Measurements from ENCODE around the gene DUSP9.
A peak's percentile ranks its signal among the peaks of the same experiment; 100 is the strongest.
"Not testable (repeated sequence)": the region's sequence is repeated elsewhere in the genome, so short reads cannot be mapped to it uniquely, and the experiment has no call there.

The DUSP9 gene

GRCh38 chrX:153687121-153688039 is 40.4 kb downstream of the DUSP9 start, which contains the start of gene SLC6A8:
Gene SLC6A8, plus strand, starts transcription at chrX:153687926. Its CDS starts 649 bp downstream, at chrX:153688575.
- peak within 1 kb of the TSS; percentile 46 for H3K4me3 ChIP-seq (ENCODE audit: low read depth, low read length)
- TF ChIP-seq CTCF (IDR thresholded peaks at IDR 0.05; ENCODE audit: control insufficient read depth, extremely low read depth, insufficient read depth), result peak; percentile 37; the same call in 1 of the 2 replicates
- no peak for DNase-seq (ENCODE audit: low read depth)

GRCh38 chrX:153688071-153688470 is 41.1 kb downstream of the DUSP9 start:
- DNase-seq (ENCODE audit: low read depth), result no peak
- no peak overlapping the region for H3K4me3 ChIP-seq (ENCODE audit: low read depth, low read length)
- no peak for TF ChIP-seq CTCF (IDR thresholded peaks at IDR 0.05; ENCODE audit: control insufficient read depth, extremely low read depth, insufficient read depth)

GRCh38 chrX:153688506-153688905 is 41.5 kb downstream of the DUSP9 start:
- no peak for TF ChIP-seq CTCF (IDR thresholded peaks at IDR 0.05; ENCODE audit: control insufficient read depth, extremely low read depth, insufficient read depth)
- peak overlapping the region; percentile 46 for H3K4me3 ChIP-seq (ENCODE audit: low read depth, low read length)
- no peak for DNase-seq (ENCODE audit: low read depth)

- no peak for TF ChIP-seq CTCF (IDR thresholded peaks at IDR 0.05; ENCODE audit: control insufficient read depth, extremely low read depth, insufficient read depth)
- H3K4me3 ChIP-seq (ENCODE audit: low read depth, low read length), result peak overlapping the region; percentile 56
- DNase-seq (ENCODE audit: low read depth), result no peak
Measured at GRCh38 chrX:153688911-153689590, 42.0 kb downstream of the DUSP9 start.

- H3K4me3 ChIP-seq (ENCODE audit: low read depth, low read length), result peak overlapping the region; percentile 56
- no peak for DNase-seq (ENCODE audit: low read depth)
- TF ChIP-seq CTCF (IDR thresholded peaks at IDR 0.05; ENCODE audit: control insufficient read depth, extremely low read depth, insufficient read depth), result no peak
Measured at GRCh38 chrX:153689654-153690465, 42.9 kb downstream of the DUSP9 start.

GRCh38 chrX:153690466-153690865 is 43.5 kb downstream of the DUSP9 start:
- no peak for TF ChIP-seq CTCF (IDR thresholded peaks at IDR 0.05; ENCODE audit: control insufficient read depth, extremely low read depth, insufficient read depth)
- H3K4me3 ChIP-seq (ENCODE audit: low read depth, low read length), result peak overlapping the region; percentile 56
- no peak for DNase-seq (ENCODE audit: low read depth)

GRCh38 chrX:153691032-153691827 is 44.2 kb downstream of the DUSP9 start:
- DNase-seq (ENCODE audit: low read depth); H3K4me3 ChIP-seq (ENCODE audit: low read depth, low read length): not testable (repeated sequence)

All from LNCaP clone FGC (cell line).